ENCODE measurements around the gene KIF26B.

The KIF26B gene

GRCh38 chr1:245234217-245235081 lies 79.7 kb downstream of the KIF26B start:
- DNase-seq (ENCODE audit: extremely low read depth in 1 of 2, low read depth in 1 of 2), result no peak

DNA sequence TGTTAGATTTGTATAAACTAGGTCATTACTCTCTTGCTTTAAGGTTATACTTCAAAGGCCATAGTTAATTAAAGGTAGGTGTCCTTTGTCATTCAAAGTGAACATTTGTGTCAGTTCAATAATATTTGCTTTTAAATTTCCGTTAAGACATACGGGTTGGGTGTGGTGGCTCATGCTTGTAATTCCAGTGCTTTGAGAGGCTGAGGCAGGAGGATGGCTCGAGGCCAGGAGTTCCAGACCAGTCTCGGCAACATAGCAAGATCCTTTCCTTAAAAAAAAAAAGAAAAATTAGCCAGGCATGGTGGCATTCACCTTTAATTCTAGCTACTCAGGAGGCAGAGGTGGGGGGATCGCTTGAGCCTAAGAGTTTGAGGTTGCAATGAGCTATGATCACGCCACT lies 80.4 kb downstream of the KIF26B start:
- no peak for DNase-seq (ENCODE audit: extremely low read depth in 1 of 2, low read depth in 1 of 2)

- DNase-seq (ENCODE audit: extremely low read depth in 1 of 2, low read depth in 1 of 2), result no peak
Measured at GRCh38 chr1:245240648-245241165, 85.9 kb downstream of the KIF26B start.

- no peak for DNase-seq (ENCODE audit: extremely low read depth in 1 of 2, low read depth in 1 of 2)
Measured at GRCh38 chr1:245241526-245242130, 86.8 kb downstream of the KIF26B start.

GRCh38 chr1:245242989-245243388 lies 88.2 kb downstream of the KIF26B start:
- no peak for DNase-seq (ENCODE audit: extremely low read depth in 1 of 2, low read depth in 1 of 2)

GRCh38 chr1:245245021-245245667 lies 90.4 kb downstream of the KIF26B start:
- DNase-seq (ENCODE audit: extremely low read depth in 1 of 2, low read depth in 1 of 2), result no peak

GRCh38 chr1:245246433-245246832 lies 91.6 kb downstream of the KIF26B start:
- no peak for DNase-seq (ENCODE audit: extremely low read depth in 1 of 2, low read depth in 1 of 2)

GRCh38 chr1:245247356-245247755 lies 92.6 kb downstream of the KIF26B start:
- DNase-seq (ENCODE audit: extremely low read depth in 1 of 2, low read depth in 1 of 2), result no peak

- DNase-seq (ENCODE audit: extremely low read depth in 1 of 2, low read depth in 1 of 2), result no peak
Measured at GRCh38 chr1:245247801-245248200, 93.0 kb downstream of the KIF26B start.

- no peak for DNase-seq (ENCODE audit: extremely low read depth in 1 of 2, low read depth in 1 of 2)
Measured at GRCh38 chr1:245248231-245248731, 93.5 kb downstream of the KIF26B start.

- DNase-seq (ENCODE audit: extremely low read depth in 1 of 2, low read depth in 1 of 2), result no peak
Measured at GRCh38 chr1:245255783-245256182, 101.0 kb downstream of the KIF26B start.

- no peak for DNase-seq (ENCODE audit: extremely low read depth in 1 of 2, low read depth in 1 of 2)
Measured at GRCh38 chr1:245256528-245256927, 101.7 kb downstream of the KIF26B start.

DNA sequence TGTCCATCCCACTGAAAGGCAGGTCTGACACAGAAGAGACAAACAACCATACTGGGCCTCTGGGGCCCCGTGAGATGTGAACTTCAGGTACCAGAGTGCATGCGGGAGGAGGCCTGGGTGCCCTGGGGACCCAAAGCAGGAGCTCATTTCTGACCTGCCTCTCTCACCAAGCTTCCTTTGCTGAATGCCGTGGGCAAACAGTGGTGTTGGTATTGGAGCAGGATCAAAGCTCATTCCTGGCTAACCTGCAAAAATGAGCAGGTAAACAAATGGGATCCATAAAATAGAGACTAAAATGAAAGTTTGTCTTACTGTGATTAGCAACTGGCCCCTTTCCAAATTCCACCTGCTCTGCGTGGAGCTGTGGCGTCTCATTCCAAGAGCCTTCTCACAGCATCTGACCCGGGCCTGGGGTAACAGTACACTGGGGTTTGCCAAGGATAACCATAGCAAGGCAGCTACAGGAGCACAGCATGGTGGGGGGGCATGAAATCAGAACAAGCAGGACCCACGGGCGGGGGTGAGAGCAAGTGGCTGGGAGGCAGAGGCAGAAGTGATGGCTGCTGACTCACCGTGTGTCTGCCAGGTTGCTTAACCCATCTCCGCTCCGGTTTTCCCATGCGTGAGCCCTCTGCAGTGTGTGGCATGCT lies 103.6 kb downstream of the KIF26B start:
- DNase-seq (ENCODE audit: extremely low read depth in 1 of 2, low read depth in 1 of 2), result no peak

GRCh38 chr1:245260110-245260882 lies 105.5 kb downstream of the KIF26B start:
- no peak for DNase-seq (ENCODE audit: extremely low read depth in 1 of 2, low read depth in 1 of 2)

GRCh38 chr1:245260883-245261282 lies 106.1 kb downstream of the KIF26B start:
- DNase-seq (ENCODE audit: extremely low read depth in 1 of 2, low read depth in 1 of 2), result no peak

- no peak for DNase-seq (ENCODE audit: extremely low read depth in 1 of 2, low read depth in 1 of 2)
Measured at GRCh38 chr1:245261786-245262185, 107.0 kb downstream of the KIF26B start.

DNA sequence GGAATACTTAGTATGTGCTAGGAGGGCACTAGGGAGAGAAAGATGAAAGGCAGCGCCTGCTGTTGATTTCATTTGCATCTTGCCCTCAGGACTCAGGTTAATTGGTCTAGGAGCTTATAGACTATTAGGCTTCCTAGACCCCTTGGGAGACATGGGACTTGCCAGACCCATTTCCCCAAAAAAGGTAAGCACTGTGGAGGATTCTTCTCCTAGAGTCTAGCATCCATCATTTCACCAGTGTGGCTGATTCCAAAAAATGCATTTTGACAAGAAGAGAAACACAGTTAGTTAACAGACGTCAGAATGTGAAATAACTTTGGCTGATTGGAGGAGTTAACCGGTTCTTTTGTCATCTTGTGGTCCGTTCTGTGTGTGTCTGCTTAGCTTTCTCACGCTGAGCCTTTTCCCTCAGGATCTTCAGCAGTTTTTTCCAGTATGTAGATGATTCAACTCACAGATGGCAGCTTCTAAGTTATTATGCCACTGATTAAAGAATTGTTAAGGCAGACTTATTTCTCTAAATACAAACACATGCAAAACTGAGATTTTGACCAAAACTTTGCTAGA lies 108.8 kb downstream of the KIF26B start:
- no peak for DNase-seq (ENCODE audit: extremely low read depth in 1 of 2, low read depth in 1 of 2)

DNA sequence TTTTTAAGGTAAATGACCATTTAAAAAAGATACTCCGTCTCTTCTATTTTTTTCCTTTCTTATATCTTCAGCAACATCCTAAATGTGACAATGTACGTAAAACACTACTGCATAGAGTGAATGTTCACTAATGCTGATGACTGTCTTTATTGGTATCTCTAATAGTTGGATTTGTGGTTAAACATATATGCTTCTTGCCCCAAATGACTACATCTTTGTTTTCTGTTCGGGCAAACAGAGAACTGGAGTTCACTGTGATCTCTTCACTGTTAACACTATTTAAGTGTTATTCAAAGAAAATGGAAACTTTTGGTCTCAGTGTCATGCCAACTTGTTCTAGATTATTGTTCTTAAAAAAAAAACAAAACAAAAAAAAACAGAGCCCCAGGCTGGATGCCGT lies 109.4 kb downstream of the KIF26B start:
- no peak for DNase-seq (ENCODE audit: extremely low read depth in 1 of 2, low read depth in 1 of 2)

- no peak for DNase-seq (ENCODE audit: extremely low read depth in 1 of 2, low read depth in 1 of 2)
Measured at GRCh38 chr1:245266105-245266504, 111.3 kb downstream of the KIF26B start.

GRCh38 chr1:245270063-245270462 lies 115.3 kb downstream of the KIF26B start:
- DNase-seq (ENCODE audit: extremely low read depth in 1 of 2, low read depth in 1 of 2), result no peak

All from activated CD8-positive, alpha-beta memory T cell treated with anti-CD3 and anti-CD28 coated beads for 1 hour (primary cell).